Activated naive CD4-positive, alpha-beta T cell (primary cell): ENCODE measurements around the gene RIPOR3.

Source experiments
- DNase-seq, 4 experiments: peaks; one replicate each; lab custom pipeline; 2025; lab: John Stamatoyannopoulos, UW

Gene RIPOR3, protein sequence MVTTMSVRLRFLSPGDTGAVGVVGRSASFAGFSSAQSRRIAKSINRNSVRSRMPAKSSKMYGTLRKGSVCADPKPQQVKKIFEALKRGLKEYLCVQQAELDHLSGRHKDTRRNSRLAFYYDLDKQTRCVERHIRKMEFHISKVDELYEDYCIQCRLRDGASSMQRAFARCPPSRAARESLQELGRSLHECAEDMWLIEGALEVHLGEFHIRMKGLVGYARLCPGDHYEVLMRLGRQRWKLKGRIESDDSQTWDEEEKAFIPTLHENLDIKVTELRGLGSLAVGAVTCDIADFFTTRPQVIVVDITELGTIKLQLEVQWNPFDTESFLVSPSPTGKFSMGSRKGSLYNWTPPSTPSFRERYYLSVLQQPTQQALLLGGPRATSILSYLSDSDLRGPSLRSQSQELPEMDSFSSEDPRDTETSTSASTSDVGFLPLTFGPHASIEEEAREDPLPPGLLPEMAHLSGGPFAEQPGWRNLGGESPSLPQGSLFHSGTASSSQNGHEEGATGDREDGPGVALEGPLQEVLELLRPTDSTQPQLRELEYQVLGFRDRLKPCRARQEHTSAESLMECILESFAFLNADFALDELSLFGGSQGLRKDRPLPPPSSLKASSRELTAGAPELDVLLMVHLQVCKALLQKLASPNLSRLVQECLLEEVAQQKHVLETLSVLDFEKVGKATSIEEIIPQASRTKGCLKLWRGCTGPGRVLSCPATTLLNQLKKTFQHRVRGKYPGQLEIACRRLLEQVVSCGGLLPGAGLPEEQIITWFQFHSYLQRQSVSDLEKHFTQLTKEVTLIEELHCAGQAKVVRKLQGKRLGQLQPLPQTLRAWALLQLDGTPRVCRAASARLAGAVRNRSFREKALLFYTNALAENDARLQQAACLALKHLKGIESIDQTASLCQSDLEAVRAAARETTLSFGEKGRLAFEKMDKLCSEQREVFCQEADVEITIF

DNA sequence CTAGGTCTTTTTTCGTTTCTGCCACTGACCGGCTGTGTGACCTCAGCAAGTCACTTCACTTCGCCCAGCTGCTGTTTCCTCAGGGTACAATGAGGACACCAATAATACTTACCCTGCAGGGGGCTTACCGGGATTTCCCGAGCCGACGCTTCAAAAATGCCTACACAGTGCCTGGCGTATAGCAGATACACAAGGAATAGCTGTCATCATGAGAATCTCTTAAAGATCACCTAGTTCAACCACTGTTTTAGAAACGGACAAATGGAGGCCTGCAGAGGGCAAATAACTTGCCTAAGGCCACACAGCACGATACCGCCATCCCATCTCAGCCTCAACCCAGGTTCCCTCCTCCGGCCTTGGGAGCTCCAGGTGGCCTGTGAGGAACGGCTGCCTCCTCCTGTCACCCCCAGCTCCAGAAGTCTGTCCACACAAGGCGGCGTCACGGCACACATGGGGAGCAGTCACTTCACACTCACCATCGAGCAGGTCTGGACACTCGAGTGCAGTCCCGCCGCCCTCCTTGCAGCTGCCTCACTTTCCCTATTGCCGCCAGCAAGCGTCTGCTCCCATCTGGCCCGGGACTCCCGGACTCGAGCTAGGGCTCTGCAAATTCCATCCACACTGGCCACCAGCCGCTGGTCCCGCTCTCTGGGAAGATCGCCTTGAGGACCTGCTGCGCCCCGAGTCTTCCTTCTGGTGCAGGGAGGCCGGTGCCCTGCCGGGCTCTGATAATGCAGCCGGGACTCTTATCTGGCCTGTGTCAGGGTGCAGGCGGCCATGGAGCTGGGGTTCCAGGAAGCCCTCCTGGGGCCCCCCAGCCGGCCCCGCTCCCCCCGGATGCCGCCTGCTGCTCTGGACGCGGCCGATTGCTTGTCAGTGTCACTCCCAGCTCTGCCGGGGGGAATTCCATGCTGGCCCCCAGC is at the start of gene RIPOR3:
RIPOR3 (minus strand) TSS at position 893 of the 923 bp plus-strand sequence; CDS start at position 479, 414 bp downstream.
- DNase-seq = no peak

DNA sequence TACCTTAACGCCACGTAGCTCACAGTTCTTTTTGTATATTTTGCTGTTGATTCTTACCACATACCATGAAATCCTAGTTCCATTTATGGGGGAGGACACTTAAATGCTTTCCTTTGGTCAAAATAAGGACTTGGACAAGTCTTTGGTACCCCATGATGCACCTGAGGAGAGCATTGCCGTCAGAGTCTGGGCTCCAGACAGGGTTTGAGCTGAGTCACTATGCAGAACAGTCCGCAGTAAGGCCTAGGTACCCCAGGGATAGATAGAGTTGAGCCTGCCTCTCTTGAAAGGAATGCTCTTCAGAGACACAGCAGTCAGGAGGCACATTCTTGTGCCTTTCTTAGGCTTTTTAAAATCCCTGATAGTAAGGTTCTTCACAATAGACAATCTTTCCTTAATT is 46.0 kb upstream of the RIPOR3 start:
- no peak for DNase-seq

DNA sequence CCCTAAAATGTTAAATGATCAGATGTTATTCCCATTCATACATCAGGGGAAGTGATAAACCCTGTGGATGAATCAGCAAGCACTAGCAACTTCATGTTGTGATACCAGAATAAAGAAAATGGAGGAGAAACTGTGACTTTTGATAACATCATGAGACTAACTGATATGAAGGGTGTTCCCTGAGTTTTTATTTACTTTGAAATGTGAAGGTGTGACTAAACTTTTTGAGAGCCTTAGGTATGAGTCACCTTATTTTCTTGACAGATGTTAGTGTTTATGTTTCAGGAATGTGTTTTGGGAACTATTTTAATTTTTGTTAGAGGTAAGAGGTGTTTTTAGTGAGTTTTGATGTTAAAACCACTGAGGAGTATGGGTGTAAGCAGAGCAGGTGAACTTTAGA is 44.5 kb upstream of the RIPOR3 start:
- no peak for DNase-seq

DNA sequence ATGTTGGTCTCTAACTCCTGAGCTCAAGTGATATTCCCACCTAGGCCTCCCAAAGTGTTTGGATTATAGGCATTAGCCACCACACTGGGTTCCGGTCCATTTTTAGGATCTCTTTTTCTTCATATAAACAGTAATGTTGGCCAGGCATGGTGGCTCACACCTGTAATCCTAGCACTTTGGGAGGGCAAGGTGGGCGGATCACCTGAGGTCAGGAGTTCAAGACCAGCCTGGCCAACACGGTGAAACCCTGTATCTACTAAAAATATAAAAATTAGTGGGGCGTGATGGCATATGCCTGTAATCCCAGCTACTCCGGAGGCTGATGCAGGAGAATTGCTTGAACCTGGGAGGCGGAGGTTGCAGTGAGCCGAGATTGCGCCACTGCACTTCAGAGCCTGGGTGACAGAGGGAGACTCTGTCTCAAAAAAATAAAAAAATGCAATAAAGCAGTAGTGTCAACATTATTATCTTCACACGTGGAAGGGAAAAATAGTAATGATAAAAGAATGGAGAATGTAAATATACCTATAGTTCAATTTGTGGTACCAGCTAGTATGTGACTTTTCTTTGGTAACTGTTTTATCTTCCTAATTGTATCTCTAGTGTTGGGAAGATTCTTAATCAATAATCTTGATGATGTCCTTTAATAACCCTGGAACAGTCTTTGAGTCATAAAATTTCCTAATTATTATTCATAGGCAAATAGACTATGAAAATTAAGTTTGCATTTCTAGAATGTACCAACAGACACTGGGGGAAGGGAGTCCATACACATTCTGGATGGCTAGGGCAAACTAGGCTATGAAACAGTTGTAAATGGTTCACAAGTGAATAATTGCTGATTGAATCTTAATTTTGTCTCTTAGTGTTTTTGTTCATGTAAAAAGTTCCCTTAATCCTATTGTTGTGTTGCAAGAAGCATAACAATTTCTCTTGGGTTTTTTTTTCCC is 43.7 kb upstream of the RIPOR3 start:
- no peak for DNase-seq

DNA sequence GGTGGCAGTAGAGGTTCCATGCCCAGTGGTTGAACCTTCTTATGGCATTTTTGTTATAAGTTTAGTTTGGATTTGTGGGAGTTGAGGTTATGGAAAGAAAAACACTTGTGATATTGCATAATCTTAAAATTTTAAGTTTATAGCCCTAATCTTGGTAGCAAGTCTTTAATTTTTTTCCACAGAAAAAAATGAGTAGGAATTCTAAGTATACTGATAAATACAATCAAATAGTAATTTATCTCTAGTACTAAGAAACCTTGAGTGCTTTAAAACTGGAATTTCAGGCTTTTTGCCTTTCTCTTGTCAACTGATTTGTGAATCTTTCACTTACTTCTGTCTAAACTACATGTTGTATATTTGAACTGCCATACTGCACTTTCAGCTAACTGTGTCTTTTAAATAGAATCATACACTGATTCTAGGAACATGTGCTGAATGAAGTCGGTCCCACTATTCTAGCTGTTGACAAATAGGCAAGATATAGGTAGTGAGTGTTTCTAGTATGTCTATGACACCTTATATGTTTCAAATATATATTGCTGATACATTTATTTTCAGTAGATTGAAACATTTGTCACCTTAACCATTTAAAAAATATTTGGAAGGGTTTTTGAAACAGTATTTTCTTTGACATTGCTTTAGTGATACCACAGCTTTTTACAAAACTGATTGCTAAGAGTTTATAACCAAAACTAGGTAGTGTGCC is 42.5 kb upstream of the RIPOR3 start:
- DNase-seq = no peak

DNA sequence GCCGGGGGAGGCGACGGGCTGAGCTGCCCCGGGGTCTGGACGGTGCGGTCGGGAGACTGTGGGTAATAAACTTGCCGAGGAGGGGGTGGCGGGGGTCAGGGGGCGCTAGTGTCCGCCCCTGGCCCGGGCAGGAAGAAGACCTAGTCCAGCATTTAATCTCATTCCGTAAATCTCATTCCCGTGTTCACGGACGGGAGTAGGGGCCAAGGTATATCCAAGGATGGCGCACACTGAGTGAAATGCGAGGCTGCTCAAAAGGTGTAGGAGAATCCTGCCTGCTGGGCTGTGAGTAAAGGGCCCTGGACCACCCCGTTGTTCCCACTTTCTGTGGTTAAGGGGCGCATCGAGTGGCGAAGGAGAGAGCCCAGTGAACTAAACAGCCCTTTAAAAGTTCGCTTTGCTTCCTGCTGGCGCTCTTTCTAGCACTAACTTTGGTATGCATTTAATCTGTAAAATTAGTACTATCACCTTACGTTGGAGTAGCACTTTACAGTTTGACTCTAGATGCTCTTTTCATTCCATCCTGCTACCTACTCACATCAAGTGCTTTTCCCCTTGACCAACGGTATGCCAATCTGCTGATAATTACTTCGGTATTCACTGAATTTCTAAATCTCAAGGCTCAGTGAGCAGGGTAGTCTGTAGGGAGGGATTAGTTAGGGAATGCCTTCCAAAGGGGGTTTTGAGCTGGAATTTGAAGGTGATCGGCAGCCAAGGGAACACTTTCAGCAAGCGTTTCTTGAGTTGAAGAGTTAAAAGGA is 40.8 kb upstream of the RIPOR3 start:
- DNase-seq = no peak

DNA sequence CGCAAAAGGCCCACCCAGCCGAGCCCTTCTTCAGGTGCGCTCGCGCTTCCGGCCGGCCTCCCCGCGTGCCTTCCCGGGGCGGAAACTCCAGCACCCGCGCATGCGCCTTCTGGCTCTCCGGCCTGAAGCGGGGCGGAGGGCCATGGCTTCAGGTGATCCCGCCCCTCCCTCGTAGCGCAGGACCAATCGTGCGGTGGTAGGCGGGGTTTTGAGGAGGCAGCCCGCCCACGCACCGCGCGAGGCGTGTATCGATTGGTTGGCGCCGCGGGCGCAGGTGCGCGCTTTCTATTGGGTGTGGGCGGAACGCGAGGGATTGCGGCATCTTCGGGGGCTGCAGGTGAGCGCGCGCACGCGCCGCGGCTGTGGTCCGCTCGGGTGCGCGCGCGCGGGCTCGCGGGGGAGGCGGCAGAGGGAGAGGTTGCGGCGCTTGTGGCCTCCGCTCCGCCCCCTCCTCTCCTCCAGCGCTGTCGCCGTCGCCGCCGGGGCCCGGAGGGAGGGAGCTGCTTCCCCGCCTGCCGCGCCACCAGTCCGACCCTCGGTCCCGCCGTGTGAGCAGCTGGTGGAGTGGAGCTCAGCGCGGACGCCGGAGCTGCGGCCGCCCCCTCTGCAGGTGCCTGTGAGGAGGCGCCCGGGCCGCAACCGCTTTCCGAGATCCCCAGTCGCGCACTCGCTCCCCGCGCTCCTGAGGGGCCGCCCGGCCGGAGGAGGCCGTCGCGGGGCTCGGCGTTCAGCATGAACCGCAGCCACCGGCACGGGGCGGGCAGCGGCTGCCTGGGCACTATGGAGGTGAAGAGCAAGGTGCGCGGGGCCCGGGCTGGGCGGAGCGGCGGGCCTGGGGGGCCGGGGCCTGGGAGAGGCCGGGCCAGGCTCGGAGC is 40.0 kb upstream of the RIPOR3 start, which contains the start of gene PARD6B:
PARD6B (plus strand) TSS at position 526 of the 875 bp plus-strand sequence; CDS start at position 733, 207 bp downstream.
- peak; percentile 98 to 99 (median 99) for DNase-seq

DNA sequence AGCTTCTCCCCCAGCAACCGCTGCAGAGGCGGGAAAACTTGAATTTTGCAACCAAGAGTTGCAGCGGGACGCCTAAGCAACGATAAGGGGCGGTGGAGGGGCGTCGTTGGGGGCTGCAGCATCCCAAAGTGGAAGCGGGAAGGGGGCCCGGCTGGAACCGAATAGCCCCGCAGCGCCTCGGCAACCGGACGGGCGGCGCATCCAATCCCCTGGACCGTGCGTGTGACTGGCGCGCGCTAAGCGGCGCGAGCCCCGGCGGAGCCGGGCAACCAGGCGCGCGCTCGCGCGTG is 39.4 kb upstream of the RIPOR3 start:
- no peak for DNase-seq

DNA sequence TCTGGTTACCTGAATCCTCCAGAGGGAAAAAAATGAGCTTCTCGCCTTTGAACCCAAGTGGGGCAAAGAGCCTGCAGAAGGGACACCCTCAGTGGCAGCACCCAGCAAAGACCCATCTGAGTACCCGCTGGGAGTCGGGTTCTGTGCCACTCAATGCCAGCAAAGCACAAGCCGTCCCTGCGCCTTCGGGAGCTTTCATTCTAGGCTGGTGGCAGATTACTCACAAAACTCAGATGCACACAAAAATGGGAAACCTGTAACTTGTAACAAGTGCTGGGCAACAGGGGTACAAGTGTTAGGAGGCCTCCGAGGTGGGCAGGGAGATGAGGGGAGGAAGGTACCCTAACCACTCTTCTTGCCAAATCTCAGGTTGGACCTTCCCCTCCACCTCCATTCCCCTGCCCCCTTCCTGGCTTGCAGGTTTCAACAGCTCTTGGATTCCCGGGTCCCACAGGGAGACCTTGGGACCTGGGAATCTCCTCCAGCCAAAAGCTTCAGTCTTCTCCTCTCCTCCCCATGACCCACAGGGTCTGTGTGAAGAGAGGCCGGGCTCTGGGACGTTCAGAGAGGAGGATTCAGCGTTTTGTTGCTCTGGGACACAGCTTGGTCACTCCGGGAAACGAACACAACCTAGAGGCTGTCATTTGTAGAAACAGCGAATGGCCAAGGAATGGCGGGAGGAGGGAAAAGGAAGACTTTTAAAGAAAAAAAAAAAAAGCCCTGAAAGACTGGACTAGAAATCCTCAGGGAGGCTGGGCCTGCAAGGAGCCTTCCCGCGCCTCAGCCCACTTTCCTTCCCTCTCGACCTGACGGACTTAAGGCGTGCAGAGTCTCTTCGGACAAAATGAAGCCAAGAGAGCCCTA is 38.8 kb upstream of the RIPOR3 start:
- no peak for DNase-seq

DNA sequence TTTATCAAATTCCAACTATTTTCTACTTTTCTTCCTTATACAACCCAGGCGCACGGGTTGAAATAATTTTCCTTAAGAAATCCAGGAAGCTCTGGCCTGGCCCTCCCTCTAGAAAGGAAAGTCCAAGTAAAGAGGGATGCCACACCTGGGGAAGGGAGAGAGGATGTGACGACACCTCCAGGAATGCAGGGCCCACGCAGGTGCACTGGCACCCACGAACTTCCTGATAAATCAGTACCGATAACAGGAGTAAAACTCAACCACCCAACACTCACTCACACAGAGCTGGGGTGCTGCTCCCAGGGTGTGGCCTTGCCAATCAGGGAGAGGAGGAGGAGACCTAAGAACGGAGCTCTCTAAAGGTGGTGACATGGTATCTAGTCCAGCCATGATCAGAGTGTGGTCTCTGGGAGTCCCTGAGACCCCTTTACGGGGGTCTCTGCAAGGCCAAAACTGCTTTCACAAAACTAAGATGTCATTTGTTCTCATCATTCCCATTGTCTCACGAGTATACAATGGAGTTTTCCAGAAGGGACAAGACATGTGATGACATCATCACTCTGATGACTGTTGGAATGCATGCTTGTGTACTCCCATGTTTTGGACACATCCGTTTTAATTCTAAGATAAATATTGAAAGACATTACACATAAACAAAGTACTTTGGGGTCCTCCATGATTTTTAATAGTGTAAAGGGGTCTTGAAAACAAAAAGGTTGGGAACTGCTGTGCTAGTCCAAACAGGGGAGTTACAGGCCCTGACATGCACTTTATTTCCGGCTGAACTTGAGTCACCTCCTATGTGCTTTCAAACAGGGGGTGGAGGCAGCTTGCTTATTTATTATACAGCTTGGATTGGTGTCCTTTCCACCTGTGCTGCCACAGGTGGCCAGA is 37.9 kb upstream of the RIPOR3 start:
- DNase-seq = no peak

DNA sequence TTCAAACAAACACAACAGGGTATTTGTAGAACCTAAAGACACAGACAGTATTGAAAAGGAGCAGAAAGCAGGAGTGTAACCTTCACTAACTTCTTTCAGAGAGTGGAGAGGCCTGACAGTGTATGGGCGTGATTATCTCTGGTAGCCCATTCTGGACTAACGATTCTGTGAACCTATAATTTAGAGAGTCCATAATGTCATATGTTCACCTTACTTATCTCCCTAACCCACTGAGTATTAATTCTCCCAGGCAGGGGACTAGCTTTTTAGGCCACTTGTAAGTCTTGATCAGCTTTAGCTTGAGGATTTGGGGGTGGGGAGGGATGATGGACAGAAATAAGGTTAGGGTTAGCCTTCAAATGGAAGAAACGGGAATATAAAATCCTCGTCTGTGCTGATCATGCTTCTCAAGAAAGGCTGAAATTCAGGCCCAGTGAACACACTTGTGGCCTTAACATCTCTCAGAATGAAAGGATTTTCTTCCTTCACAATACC is 37.2 kb upstream of the RIPOR3 start:
- DNase-seq = no peak

DNA sequence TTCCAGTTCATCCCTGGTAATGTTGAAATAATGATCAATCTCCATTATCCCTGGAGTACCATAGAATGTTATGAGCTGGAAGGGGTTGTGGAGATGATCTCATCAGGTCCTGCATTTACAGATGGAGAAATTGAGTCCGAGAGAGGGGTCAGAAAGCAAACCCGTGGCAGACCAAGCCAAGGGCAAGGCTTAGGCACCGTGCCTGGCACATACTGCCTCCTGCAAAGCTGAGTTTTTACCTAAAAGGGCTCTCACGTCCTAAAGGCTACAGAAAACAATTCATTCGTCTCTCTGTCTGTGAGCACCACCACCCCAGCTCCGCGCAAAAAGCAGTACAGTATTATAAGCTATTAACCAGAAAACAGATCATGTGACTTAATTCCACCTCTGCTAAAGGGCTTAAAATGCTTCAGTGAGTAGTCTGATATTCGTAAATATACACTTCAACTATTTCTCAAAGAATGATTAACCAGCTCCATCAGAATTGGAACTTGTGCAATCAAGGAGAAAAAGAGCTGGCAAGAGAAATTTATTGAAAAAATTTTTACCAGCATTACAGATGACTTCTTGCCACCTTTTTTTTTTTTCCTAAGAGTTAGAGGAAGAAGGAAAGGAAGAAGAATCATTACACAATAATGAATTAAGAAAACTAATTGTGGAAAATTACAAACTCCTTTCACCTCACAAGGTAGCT is 36.6 kb upstream of the RIPOR3 start:
- DNase-seq = no peak

DNA sequence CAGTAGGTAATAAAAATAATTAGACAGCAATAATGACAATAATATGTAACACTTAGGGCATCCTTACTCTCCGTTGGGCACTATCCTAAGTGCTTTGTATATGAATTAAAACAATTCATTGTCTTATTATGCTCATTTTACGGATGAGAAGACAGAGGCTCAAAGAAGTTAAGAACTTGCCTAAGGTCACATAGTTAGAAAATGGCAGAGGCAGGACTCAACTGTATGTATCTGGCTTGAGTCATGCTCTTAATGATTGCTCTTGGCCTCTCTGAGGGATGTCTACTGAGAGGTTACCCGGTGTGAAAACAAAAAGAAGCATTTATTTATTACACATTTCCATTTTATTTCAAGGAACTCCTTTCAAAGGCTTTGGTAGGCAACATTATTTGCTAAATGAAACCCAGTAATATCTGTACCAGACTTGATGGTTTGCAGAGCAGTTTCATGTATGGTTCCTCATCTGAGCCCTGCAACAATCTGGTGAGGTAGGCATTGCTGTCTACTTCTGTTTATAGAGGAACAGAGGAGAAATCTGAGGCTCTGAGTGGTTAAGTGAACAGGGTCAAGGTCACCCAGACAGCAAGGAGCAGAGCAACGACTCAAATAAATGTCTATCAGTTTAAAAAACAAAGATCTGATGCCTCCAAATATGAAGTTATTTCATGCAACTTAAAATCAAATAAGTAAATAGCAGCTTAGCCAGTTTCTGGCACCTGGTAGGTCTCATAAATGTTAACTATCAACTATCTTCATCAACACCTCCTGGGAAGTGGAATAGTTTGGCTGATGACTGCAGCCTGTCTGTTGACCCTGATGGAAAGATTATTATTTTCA is 35.8 kb upstream of the RIPOR3 start:
- no peak for DNase-seq

DNA sequence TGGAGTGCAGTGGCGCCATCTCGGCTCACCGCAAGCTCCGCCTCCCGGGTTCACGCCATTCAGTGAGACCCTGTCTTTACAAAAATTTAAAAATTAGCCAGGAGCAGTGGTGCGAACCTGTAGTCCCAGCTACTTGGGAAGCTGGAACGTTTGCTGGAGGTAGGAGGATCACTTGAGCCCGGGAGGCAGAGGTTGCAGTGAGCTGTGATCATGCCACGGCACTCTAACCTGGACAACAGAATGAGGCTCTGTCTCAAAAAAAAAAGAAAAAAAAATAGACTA is 34.3 kb upstream of the RIPOR3 start:
- DNase-seq = no peak
